Muscle of leg (tissue), 11 donors: ENCODE measurements around the gene PLAC8. TPM values are rescaled to one million over a fixed set of nuclear protein-coding genes. Genes with fewer than 3 reads are reported as not detected.

Source experiments
- DNase-seq: peaks from one replicate; pipeline ENCODE4 v3.0.0; 2013
- H3K27ac ChIP-seq: one replicate; pipeline ENCODE4 v1.5.1; 2013; ENCODE audit warnings: mild to moderate bottlenecking, low read length, control low read depth
- H3K27me3 ChIP-seq: one replicate; pipeline ENCODE4 v1.6.1; 2013; ENCODE audit warnings: low read length; ENCODE audit not compliant: control insufficient read depth, insufficient read depth
- H3K36me3 ChIP-seq: one replicate; pipeline ENCODE4 v1.6.1; 2013; ENCODE audit warnings: low read length; ENCODE audit not compliant: control insufficient read depth, insufficient read depth
- H3K4me1 ChIP-seq: one replicate; pipeline ENCODE4 v1.6.1; 2013; ENCODE audit warnings: low read length; ENCODE audit not compliant: control insufficient read depth, insufficient read depth
- H3K4me3 ChIP-seq: one replicate; pipeline ENCODE4 v1.5.1; 2013; ENCODE audit warnings: low read length, control low read depth
- H3K9me3 ChIP-seq: replicated peaks from 2 replicates; pipeline ENCODE4 v1.6.1; 2013; ENCODE audit warnings: low read depth, low read length; ENCODE audit not compliant: control insufficient read depth
- WGBS: methylation state at CpG from one replicate; pipeline ENCODE4 v1.1.5; 2013; ENCODE audit warnings: missing lambda C conversion rate; ENCODE audit not compliant: insufficient coverage; 5-methylcytosine and 5-hydroxymethylcytosine counted together
- polyA plus RNA-seq, 8 donors: library from polyadenylated mRNA; unstranded; fragments of 120-200 nt; gene quantifications; one replicate each; pipeline versions ENCODE4 v1.2.1 to v1.2.3, GENCODE V29; 2013; ENCODE audit warnings: inconsistent platforms in 1 of 8, low replicate concordance in 1 of 8; ENCODE audit not compliant: insufficient read length in 8 of 8, insufficient read depth in 1 of 8
- total RNA-seq: library from RNA; stranded (reverse); fragments of 120-200 nt; gene quantifications from one replicate; pipeline ENCODE4 v1.2.4, GENCODE V29; 2013

PLAC8 gene
- total and polyA plus RNA-seq, 9 donors = 0.84 to 8.1 (median 1.8) TPM

DNA sequence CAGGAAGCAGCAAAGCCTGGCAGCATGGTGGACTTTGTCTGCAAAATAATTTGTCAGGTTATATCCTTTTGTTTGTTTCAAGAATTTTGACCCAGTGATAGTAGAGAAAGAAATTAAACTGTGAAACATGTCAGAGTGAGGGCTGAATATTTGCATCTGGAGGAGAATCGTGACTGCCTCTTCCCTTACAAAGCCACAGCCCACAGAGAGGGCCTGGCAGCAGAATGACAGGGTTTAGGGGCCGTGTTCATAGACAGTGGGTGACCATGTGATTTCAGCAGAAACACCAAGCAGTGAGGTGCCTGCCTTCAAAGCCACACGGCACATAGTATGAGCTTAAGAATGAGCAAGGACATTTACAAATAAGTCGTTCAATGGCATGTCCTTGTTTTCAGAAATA is 24.4 kb upstream of the PLAC8 start:
- Histone ChIP-seq H3K9me3 (peaks cover 2% of the 10 kb centered on the region), H3K27ac (no peak overlapping the region), H3K4me3 (no peak overlapping the region), H3K4me1 (no peaks in the 10 kb centered on the region), H3K36me3 (no peaks in the 10 kb centered on the region), H3K27me3 (no peaks in the 10 kb centered on the region)
- no peak for DNase-seq
- WGBS = 20% methylated on average over 1 of the region's 4 CpGs

DNA sequence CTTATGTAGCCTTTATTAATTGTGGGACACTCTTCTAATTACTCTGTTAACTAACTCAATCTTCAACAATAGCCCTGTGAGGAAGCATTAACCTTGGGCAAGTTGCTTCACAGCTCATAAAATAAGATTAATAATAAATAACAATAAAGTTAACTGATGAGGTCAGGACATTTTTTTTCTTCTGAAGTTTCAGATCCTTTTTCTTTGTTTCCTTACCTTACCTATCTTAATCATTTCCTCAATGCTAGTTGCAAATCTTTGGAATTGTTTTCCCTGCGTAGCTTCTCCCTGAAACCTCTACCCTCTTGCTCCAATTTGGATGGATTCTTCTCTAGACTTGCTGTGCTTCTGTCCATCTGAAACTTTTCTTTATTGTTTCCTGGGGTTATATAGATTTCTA is 17.5 kb upstream of the PLAC8 start:
- Histone ChIP-seq H3K36me3 (no peaks in the 10 kb centered on the region), H3K27ac (no peak overlapping the region), H3K9me3 (no peaks in the 10 kb centered on the region), H3K27me3 (no peaks in the 10 kb centered on the region), H3K4me1 (no peaks in the 10 kb centered on the region), H3K4me3 (no peak overlapping the region)
- no peak for DNase-seq
- WGBS = 57% methylated on average over 1 of the region's 1 CpG

DNA sequence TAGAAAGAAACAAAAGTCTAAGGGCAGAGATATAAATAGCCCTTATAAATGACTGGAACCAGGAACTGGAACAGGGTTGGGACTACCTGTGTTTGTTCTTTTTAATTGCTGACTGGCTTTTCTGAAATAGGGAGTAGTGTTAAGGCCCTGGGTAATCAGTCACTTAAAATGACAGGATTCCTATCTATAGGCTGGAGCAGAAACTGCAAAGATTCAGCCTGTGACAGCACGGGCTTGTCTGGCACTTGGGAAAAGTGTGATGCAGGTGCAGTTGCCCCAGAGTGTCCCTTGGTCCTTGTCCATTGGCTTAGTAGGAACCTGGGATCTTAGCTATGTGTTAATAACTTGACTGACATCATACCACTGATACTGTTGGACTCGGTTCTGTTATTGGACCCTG is 14.7 kb upstream of the PLAC8 start:
- no peak overlapping the region for H3K27ac ChIP-seq
- H3K4me3 ChIP-seq = no peak overlapping the region
- WGBS = 88% methylated on average over 1 of the region's 2 CpGs
- H3K9me3 ChIP-seq = no peaks in the 10 kb centered on the region
- DNase-seq = no peak
- no peaks in the 10 kb centered on the region for H3K36me3 ChIP-seq
- no peaks in the 10 kb centered on the region for H3K27me3 ChIP-seq
- H3K4me1 ChIP-seq = no peaks in the 10 kb centered on the region

DNA sequence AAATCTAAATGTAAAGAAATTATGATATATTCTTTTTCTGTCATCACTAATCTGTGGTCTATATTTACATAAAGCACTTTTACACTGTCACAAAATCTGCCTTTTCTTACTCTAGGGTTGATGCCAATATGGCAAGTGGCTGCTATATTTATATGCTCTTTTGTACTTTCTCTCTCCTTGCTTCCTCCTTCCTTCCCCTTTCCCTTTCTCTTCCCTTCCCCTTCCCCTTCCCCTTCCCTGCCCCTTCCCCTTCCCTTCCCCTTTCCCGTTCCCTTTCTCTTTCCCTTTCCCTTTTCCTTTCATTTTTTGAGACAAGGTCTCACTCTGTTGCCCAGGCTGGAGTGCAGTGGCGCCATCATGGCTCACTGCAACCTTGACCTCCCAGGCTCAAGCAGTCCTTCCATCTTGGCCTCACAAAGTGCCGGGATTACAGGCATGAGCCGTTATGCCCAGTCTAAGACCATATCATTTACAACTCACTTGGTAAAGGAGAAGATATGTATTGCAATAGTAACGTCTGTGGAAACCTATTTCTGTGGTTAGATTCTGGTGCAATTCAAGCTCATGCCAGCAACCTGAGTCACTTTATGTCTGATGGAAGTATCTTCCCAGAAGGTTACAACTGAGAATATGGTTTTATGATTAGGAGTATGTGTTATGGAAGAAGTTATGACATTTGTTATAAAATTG is 13.9 kb upstream of the PLAC8 start:
- 63% methylated on average over 3 of the region's 5 CpGs for WGBS
- Histone ChIP-seq H3K27me3 (no peaks in the 10 kb centered on the region), H3K36me3 (no peaks in the 10 kb centered on the region), H3K9me3 (no peaks in the 10 kb centered on the region), H3K4me1 (no peaks in the 10 kb centered on the region), H3K4me3 (no peak overlapping the region), H3K27ac (no peak overlapping the region)
- no peak for DNase-seq

DNA sequence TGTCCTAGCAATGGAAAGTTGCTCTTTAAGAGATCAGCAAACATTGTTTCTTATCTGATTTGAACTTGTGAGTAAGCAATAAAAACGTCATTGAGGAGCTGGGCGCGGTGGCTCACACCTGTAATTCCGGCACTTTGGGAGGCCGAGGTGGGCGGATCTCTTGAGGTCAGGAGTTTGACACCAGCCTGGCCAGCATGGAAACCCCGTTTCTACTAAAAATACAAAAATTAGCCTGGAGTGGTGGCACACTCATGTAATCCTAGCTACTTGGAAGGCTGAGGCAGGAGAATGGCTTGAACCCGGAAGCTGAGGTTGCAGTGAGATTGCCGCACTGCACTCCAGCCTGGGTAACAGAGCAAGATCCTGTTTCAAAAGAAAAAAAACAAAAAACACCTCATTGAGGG is 11.2 kb upstream of the PLAC8 start:
- WGBS = 74% methylated on average over 3 of the region's 9 CpGs
- no peak for DNase-seq
- Histone ChIP-seq H3K4me3 (no peak overlapping the region), H3K4me1 (no peaks in the 10 kb centered on the region), H3K9me3 (peaks cover 4% of the 10 kb centered on the region), H3K27me3 (no peaks in the 10 kb centered on the region), H3K36me3 (no peaks in the 10 kb centered on the region), H3K27ac (no peak overlapping the region)

DNA sequence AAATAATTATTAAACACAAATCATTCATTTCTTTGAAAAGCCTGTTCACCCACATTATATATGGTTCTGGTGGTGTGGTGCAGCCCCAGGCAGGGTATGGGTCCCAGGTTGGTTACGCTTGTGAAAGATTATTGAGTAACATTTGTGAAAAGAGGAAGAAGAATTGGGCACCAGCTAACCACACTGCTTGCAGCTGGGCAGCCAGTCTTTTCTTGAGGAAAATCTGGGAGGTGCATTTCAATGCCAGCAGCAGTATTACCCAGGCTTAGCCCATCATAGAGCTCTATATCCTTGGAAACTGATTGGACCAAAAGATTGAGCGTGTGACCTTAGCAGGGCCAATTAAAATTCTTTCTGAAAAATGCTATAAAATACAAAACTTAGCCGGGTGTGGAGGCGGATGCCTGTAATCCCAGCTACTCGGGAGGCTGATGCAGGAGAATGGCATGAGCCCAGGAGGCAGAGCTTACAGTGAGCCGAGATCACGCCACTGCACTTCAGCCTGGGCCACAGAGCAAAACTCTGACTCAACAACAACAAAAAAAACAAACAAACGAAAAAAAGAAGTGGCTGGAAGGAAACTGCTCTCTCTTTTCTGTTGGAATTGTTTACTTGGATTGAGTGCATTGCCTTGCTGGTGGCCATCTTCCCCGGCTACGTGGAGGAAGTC is 9.7 kb upstream of the PLAC8 start:
- peak; percentile 44 for DNase-seq
- Histone ChIP-seq H3K9me3 (peaks cover 4% of the 10 kb centered on the region), H3K4me1 (no peaks in the 10 kb centered on the region), H3K4me3 (no peak overlapping the region), H3K27ac (no peak overlapping the region), H3K36me3 (no peaks in the 10 kb centered on the region), H3K27me3 (no peaks in the 10 kb centered on the region)
- WGBS = 81% methylated on average over 3 of the region's 10 CpGs

DNA sequence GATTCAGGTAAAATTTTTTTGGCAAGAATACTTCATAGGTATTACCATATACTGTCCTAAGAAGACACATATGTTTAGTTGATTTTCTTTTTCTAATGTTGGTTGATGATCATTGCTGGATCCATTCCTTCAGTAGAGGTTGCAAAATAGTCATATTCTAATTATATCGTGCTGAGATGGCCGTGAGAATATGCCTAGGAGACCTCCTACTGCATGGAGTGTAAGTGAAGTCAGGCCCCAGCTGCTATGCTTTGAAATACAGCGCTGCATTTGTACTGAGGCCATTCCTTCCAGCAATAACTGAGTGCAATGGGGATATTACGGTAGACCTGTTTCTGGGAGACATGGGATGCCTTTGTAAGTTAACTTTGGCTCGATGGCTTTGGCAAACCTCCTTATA is 6.7 kb upstream of the PLAC8 start:
- no peak overlapping the region for H3K27ac ChIP-seq
- no peaks in the 10 kb centered on the region for H3K36me3 ChIP-seq
- H3K4me1 ChIP-seq = no peaks in the 10 kb centered on the region
- WGBS = 84% methylated on average over 4 of the region's 5 CpGs
- no peak for DNase-seq
- H3K27me3 ChIP-seq = no peaks in the 10 kb centered on the region
- H3K4me3 ChIP-seq = no peak overlapping the region
- H3K9me3 ChIP-seq = peaks cover 4% of the 10 kb centered on the region

DNA sequence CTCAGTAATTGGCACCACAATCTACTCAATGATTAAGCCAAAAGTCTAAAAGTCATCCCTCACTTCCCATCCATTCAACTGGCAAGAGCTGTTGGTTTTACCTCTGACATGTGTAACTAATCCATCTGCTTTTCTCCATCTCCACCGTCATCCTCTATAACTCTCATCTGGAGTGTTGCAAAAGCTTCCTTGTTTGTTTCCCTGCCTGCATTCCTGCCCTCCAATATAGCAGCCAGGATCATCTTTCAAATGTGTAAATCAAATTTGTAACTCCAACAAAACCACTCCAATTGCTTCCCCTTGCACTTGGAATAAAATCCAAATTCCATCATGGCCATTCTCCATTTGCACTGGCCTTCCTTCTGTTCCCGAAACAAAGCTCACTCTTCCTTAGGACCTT is 4.3 kb upstream of the PLAC8 start:
- Histone ChIP-seq H3K27ac (no peak overlapping the region), H3K4me1 (no peaks in the 10 kb centered on the region), H3K9me3 (peaks cover 4% of the 10 kb centered on the region), H3K36me3 (no peaks in the 10 kb centered on the region), H3K27me3 (no peaks in the 10 kb centered on the region), H3K4me3 (no peak overlapping the region)
- 61% methylated on average over 2 of the region's 2 CpGs for WGBS
- no peak for DNase-seq

DNA sequence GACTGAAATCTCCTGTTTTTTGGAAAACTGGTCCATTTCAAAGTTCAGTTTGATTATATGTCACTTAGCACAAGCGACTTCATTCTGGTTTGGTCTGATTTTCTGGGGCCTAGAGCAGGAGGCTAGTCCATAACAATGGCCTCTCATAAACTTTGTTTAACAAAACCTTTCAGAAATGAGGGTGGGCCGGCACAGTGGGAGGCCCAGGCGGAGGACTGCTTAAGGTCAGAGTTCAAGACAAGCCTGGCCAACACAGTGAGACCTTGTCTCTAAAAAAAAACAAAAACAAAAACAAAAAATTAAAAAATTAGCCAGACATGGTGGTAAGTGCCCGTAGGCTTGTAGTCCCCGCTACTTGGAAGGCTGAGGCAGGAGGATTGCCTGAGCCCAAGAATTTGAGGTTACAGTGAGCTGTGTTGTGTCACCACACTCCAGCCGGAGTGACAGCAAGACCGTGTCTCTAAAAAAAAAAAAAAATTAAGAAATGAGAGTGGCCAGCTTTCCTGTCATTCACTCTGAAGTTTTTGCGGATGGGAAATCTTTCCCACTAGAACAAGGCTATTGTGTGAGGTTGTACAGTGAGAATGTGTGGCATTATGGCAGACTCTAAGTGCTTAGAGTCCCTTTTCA is 1.2 kb upstream of the PLAC8 start:
- H3K4me3 ChIP-seq = no peak overlapping the region
- DNase-seq = no peak
- no peaks in the 10 kb centered on the region for H3K4me1 ChIP-seq
- WGBS = 78% methylated on average over 5 of the region's 8 CpGs
- H3K27me3 ChIP-seq = no peaks in the 10 kb centered on the region
- H3K9me3 ChIP-seq = no peaks in the 10 kb centered on the region
- H3K36me3 ChIP-seq = no peaks in the 10 kb centered on the region
- no peak overlapping the region for H3K27ac ChIP-seq

DNA sequence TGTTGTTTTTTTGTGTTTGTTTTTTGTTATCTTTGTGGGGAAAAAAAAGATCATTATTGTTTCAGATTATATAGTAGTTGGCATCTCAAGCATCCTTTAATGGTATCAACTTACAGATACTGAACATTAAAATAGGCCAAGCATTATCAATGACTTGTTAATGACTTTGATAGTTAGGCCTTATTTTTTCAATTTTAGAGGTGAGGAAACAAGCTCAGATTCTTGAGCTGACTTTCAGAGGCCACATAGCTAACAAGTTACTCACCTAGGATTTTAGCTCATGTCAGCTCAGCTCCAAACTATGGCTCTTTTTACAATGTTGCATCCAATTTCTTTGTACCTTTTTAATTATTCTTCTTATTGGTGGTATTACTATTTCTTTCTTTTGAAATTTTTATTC is 471 bp upstream of the PLAC8 start:
- H3K27ac ChIP-seq = no peak overlapping the region
- H3K4me1 ChIP-seq = peaks cover 6% of the 10 kb centered on the region
- no peak overlapping the region for H3K4me3 ChIP-seq
- H3K36me3 ChIP-seq = no peaks in the 10 kb centered on the region
- DNase-seq = no peak
- no peaks in the 10 kb centered on the region for H3K9me3 ChIP-seq
- H3K27me3 ChIP-seq = no peaks in the 10 kb centered on the region
